Upper lobe of right lung (tissue), 1 donor: ENCODE data around the gene TMEM266. TPM values are rescaled to one million over a fixed set of nuclear protein-coding genes. Genes with fewer than 3 reads are reported as not detected.
A peak's percentile ranks its signal among the peaks of the same experiment; 100 is the strongest.

Experiments
- ATAC-seq: fragments of 200-7000 bp; cut with Tn5 transposase; one replicate; pipeline ENCODE4 v1.9.1; 2020; ENCODE audit warnings: mild to moderate bottlenecking, moderate library complexity
- DNase-seq: peaks from one replicate; pipeline ENCODE4 v3.0.0-alpha.2; 2020
- H3K27ac ChIP-seq: fragments of 200-600 bp; one replicate; pipeline ENCODE4 v1.8.0; 2022
- H3K27me3 ChIP-seq: fragments of 200-600 bp; one replicate; pipeline ENCODE4 v1.8.0; 2022; ENCODE audit warnings: mild to moderate bottlenecking
- H3K36me3 ChIP-seq: fragments of 200-600 bp; one replicate; pipeline ENCODE4 v1.8.0; 2022
- H3K4me1 ChIP-seq: fragments of 200-600 bp; one replicate; pipeline ENCODE4 v1.8.0; 2022
- H3K4me3 ChIP-seq: fragments of 200-600 bp; one replicate; pipeline ENCODE4 v1.8.0; 2022; ENCODE audit warnings: mild to moderate bottlenecking
- H3K9me3 ChIP-seq: fragments of 200-600 bp; one replicate; pipeline ENCODE4 v1.8.0; 2022
- CTCF ChIP-seq: fragments of 200-600 bp; IDR thresholded peaks from one replicate; pipeline ENCODE4 v1.8.0; 2022; ENCODE audit warnings: antibody characterized with exemption
- intact Hi-C: fragments of 100-400 bp; cut with DNase I; formaldehyde crosslinking; loops from one replicate; pipeline ENCODE4 v1.11.0; 2022
- total RNA-seq: library from RNA; stranded (reverse); fragmentation: NEBNext Ultra II Directional; extraction: Animal tissue kit (Norgen Biotek cat#: 25700); gene quantifications from one replicate; pipeline ENCODE4 v1.2.1, GENCODE V29; 2021
- donor health status: DM: no; HTN: yes; CAD: no; lungs with severe emphysema.

TMEM266 gene
- total RNA-seq, 1 donor from 2014 or later, result 2.5 TPM

- no peak for TF ChIP-seq CTCF
- Histone ChIP-seq H3K4me1 (peaks cover 14% of the 10 kb centered on the region), H3K36me3 (no peaks in the 10 kb centered on the region), H3K27ac (no peak overlapping the region), H3K4me3 (no peak overlapping the region), H3K27me3 (no peaks in the 10 kb centered on the region), H3K9me3 (no peaks in the 10 kb centered on the region)
- DNase-seq, result no peak
- intact Hi-C loops, result no loop called here
- no peak for ATAC-seq
These were observed 100.8 kb downstream of the TMEM266 start for GRCh38 chr15:76160426-76161152.

GRCh38 chr15:76161153-76162035 is 101.6 kb downstream of the TMEM266 start:
- H3K4me3 ChIP-seq, result no peak overlapping the region
- peaks cover 14% of the 10 kb centered on the region for H3K4me1 ChIP-seq
- no peak for ATAC-seq
- H3K27ac ChIP-seq, result no peak overlapping the region
- no peak for DNase-seq
- no peaks in the 10 kb centered on the region for H3K27me3 ChIP-seq
- TF ChIP-seq CTCF, result no peak
- intact Hi-C loops, result no loop called here
- no peaks in the 10 kb centered on the region for H3K36me3 ChIP-seq
- H3K9me3 ChIP-seq, result no peaks in the 10 kb centered on the region

- ATAC-seq (no peak), DNase-seq (no peak)
- H3K9me3 ChIP-seq, result no peaks in the 10 kb centered on the region
- no peak overlapping the region for H3K4me3 ChIP-seq
- H3K36me3 ChIP-seq, result no peaks in the 10 kb centered on the region
- peaks cover 14% of the 10 kb centered on the region for H3K4me1 ChIP-seq
- no peak overlapping the region for H3K27ac ChIP-seq
- TF ChIP-seq CTCF, result no peak
- intact Hi-C loops, result no loop called here
- no peaks in the 10 kb centered on the region for H3K27me3 ChIP-seq
These were observed 102.2 kb downstream of the TMEM266 start for GRCh38 chr15:76162036-76162398.

- no peaks in the 10 kb centered on the region for H3K9me3 ChIP-seq
- H3K36me3 ChIP-seq, result no peaks in the 10 kb centered on the region
- ATAC-seq, result no peak
- peak overlapping the region; percentile 66 for H3K27ac ChIP-seq
- intact Hi-C loops, result no loop called here
- H3K4me3 ChIP-seq, result no peak overlapping the region
- no peak for DNase-seq
- H3K27me3 ChIP-seq, result no peaks in the 10 kb centered on the region
- TF ChIP-seq CTCF, result no peak
- peaks cover 14% of the 10 kb centered on the region for H3K4me1 ChIP-seq
These were observed 103.1 kb downstream of the TMEM266 start for GRCh38 chr15:76162784-76163456.

- Histone ChIP-seq H3K4me3 (no peak overlapping the region), H3K27ac (peak overlapping the region; percentile 66), H3K27me3 (no peaks in the 10 kb centered on the region), H3K36me3 (no peaks in the 10 kb centered on the region), H3K4me1 (peaks cover 14% of the 10 kb centered on the region), H3K9me3 (no peaks in the 10 kb centered on the region)
- DNase-seq (peak; percentile 89), ATAC-seq (peak; percentile 90)
- TF ChIP-seq CTCF, result no peak
- intact Hi-C loops, result no loop called here
These were observed 103.9 kb downstream of the TMEM266 start for GRCh38 chr15:76163457-76164295.
